ENCODE data around the gene KRT40.
"Not testable (repeated sequence)": the region's sequence is repeated elsewhere in the genome, so short reads cannot be mapped to it uniquely, and the experiment has no call there.

The KRT40 gene

DNA sequence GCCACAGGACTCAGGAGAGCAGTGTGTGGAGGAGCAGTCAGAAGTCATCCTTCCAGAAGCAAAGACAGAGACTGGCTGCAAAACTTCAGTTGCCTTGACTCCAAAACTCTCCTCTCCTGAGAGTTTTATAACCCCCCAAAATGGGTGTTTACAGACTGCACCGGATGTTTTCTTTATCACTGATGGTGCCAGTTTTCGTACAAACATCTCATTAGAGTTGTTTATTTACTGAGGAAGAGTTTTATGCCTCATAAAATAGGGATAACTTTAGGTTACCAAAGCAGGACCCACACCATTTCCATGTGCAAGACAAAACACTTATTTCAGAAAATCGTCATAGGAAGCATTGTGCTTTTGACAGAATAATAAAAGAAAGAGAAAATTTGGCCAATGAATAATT is at the start of gene KRT40:
Gene KRT40, minus strand, starts transcription at position 101 of the 400 bp plus-strand sequence. Its CDS starts 53 bp downstream, at position 48.
- no peak for DNase-seq (ENCODE audit: low spot score)

DNA sequence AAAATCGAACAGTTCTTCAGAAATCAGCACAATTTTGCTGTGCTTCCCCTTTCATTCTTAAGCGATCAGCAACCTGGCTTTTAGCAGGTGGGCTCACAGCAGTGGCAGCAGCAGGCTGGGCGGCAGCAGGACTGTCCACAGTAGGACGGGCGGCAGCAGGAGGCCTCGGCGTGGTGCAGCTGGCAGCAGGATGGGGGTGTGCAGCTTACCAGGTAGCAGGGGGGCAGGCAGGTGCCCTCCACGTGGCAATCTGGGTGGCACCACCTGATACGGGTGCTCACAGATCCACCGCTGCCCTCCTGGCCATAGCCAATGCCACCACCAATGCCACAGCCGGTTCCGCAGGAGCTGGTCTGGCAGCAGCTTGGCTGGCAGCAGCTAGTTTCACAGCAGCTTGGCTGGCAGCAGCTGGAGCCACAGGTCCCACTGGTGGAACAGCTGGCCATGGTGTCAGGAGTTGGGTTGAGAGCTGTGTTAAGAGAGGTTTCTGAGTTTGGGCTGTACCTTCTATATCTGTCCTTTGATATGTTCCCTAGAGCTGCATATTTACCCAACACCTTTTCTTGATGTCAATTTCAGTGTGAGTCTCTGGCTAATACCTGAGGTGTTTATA is 45.6 kb upstream of the KRT40 start, which contains the start of gene KRTAP1-4:
Gene KRTAP1-4, minus strand, starts transcription at position 563 of the 613 bp plus-strand sequence. Its CDS starts 117 bp downstream, at position 446.
- no peak for DNase-seq (ENCODE audit: low spot score)

DNA sequence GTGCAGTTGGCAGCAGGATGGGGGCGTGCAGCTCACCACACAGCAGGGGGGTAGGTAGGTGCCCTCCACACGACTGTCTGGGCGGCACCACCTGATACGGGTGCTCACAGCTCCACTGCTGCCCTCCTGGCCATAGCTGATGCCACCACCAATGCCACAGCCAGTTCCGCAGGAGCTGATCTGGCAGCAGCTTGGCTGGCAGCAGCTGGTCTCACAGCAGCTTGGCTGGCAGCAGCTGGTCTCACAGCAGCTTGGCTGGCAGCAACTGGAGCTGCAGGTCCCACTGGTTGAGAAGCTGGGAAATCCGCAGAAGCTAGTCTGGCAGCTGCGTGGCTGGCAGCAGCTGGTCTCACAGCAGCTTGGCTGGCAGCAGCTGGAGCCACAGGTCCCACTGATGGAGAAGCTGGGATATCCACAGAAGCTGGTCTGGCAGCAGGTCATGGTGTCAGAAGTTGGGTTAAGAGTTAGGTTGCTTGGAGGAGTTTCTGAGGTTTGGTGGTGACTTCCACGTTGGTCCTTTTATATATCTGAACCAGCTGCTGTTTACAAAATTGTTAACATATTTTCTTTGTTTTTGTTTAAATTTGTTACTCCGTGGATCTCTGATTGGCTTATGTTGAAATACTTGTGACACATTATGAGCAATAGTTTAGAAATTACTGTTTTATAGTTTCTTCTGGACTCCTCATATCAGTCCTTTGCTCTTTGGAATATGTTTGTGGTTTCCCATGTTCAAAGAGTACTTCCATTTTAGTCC is 42.8 kb upstream of the KRT40 start, which contains the start of gene KRTAP1-5:
Gene KRTAP1-5, minus strand, starts transcription at position 494 of the 757 bp plus-strand sequence. Its CDS starts 53 bp downstream, at position 441.
- no peak for DNase-seq (ENCODE audit: low spot score)

DNA sequence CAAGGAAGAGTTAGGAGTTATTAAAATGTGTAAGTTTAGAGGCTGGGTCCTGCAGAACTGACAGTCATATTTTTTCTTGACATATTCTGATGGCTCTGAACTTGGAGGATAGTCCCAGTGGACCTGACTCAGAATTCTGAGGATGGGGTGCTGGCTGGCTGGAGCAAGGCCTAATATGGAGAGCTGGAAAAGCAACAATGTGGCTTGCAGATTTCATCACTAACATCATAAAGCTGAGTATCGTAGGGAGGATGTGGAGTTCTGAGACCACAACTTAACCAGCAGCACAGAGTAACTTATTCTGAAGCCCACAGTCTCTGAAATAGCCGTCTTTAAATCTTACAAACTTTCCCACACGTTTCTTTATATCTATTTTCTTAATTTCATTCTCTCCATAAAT is 40.6 kb upstream of the KRT40 start:
- DNase-seq (ENCODE audit: low spot score) = no peak

DNA sequence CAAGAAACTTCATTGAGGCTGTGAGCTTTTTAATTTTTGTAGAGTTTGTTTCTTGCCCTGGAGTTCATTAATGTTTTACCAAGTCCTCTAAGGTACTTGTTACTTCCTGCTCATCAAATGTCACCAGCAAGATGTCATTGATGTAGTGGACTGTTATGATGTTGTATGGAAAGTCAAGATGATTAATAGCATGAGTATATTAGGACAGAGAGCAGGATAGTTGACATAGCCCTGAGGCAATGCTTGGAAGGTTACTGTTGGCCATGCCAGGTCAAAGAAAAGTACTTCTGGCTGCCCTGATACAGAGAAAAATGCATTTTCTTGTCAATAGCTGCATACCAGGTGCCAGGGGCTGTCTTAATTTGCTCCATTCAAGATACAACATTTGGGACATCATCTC is 36.2 kb upstream of the KRT40 start:
- DNase-seq (ENCODE audit: low spot score) = no peak

DNA sequence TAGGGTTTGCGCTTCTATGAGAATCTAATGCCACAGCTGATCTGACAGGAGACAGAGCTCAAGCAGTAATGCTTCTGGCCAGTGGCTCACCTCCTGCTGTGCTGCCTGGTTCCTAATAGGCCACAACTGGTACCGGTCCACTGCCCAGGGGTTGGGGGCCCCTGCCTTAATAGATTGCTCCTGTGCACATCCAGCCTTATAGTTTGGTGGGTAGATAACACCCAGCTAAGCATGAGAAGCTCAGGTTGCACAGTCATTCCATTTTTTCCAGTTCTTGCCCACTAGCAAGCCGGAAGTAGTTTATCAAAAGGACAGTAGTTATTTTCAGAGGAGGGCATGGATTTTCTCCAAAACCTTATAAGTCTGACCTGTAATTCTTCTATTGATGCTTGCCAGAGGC is 35.3 kb upstream of the KRT40 start:
- DNase-seq (ENCODE audit: low spot score) = no peak

DNA sequence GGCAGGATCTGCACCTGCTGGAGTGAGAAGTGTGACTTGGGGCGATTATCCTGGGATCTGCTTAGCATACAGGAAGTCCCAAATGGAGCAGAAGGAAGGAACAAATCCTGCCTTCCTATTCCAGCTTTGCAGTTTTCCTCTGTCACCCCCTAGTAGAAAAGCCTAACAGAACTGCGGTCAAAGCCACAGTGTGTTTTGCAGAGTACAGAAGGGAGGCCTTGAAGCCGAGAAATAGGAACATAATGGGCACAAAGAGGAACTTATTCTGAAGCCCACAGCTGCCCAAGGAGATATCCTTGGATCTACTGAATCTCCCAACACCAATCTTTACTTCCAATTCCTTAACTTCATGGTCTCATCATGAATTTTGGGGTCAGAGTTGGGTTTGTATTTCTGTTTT is 34.4 kb upstream of the KRT40 start:
- no peak for DNase-seq (ENCODE audit: low spot score)

DNA sequence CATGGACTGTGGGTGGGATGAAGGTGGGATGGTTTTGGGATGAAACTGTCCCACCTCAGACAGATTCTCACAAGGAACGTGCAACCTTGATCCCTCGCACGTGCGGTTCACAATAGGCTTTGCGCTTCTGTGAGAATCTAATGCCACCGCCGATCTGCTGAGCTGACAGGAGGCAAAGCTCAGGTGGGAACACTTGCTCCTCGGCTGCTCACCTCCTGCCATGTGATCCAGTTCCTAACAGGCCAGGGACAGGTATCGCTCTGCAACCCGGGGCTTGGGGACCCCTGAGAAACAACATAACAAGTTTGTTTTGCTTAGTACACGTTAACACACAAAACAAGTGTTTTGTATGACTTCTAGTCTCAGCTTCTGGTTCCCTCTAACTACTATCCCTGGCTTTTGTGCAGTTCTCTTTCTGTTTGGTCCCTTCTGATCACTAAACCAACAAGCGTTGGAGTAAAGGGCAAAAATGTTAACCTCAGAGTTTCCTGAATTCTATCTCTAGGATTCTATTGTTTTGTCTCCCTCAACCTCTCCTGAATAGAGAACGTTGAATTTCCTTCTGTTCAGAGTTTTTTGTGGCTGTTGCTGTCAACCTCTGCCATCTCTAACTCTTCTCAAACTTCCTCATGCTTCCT is 32.6 kb upstream of the KRT40 start:
- DNase-seq (ENCODE audit: low spot score) = no peak

DNA sequence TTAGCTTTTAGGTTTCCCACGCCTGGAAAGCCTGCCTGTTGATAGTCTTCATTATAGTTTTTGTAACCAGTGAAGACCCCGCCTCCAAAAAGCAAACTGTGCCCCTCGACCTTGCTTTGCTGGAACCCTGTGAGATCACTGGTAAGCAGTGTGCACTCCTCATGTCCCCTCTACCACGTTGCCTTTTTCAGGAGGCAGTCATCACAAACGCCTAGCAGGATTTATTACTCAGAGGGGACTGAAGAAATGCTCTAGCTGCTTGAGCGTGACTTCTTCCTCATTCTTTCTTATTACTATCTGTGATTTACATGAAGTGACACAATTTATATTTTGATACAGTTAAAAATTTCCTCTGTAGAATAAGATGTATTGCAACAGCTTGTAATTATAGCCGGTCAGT is 31.3 kb upstream of the KRT40 start:
- DNase-seq (ENCODE audit: low spot score) = no peak

DNA sequence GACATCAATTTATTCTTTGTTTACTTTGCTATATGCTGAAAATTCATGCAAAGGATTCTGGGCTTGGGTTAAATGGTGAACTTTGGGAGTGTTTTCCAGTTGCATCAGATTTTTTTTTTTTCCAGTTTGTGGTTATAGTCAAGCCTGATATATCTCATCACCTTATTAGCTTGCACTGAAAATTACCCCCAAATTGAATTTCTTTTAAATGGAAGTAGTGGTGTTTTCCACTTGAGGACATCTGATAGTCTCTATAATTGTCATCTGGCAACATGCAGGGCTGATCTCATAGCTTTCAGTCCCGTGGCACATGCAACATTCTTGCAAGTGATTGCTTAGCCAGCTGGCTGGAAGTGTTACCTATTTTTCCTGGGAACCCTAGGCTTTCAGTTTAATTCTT is 29.5 kb upstream of the KRT40 start:
- DNase-seq (ENCODE audit: low spot score) = no peak

DNA sequence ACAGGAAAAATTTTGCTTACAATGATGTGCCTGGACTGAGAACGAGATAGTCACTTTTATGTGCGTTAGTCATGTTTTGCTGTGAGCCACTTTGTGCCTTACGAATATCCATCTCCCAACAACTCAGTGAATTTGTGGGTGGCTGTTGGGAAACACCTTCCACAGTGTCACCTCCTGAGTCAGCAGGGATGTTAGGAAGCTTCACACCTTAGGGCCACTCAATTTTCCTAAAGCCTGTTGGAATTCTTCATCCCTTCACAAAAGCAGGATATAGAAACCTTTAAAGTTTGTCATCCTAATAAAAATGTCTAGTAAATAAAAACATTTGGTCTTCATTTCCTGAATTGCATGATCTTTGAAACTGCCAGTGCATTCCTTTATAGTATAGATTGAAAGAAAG is 29.1 kb upstream of the KRT40 start:
- no peak for DNase-seq (ENCODE audit: low spot score)

DNA sequence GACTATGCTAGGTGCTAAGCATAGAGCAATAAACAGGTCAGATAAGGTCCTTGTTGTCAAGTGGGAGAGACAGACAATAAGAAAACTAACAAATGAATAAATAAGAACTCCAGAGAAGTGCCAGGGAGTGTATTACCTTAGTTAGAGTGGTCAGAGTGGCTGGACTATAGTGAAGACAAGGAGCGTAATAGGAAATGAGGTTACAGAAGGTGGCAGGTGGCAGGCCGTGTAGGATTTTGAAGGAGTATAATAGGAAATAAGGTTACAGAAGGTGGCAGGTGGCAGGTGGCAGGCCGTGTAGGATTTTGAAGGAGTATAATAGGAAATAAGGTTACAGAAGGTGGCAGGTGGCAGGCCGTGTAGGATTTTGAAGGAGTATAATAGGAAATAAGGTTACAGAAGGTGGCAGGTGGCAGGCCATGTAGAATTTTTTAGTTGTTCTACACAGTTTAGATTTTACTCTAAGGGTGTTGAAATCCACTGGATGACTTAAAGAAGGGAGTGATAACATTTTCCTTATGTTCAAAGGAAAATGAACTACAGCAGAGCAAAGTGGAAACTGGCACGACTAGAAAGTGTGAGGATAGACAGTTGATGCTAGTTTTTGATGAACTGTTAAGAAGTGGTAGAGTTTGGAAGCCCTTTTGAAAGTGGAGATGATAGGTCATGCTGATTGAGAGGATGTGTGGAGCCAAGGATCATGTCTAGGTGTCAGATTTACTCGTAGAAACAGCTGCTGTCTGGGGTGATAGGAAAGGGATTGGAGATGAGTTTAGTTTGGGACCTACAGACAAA is 28.4 kb upstream of the KRT40 start:
- DNase-seq (ENCODE audit: low spot score) = no peak

DNA sequence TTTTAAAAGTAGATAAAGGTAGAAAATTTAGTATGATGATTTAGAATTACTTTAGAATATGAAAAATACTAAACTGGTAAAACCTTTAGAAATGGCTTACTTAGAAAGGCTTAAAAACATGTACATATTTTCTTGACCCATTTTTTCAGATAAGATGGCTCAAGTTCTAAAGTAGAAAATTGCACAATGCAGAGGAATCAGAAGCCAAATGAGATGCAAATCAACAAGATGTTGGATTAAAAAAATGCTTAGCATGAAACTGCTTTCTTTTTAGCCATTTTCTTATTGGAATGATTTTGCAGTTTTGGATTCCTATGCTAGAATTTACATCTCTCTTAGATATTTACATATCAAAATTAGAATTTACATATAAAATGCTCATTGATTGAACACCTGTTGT is 26.3 kb upstream of the KRT40 start:
- DNase-seq (ENCODE audit: low spot score) = no peak

DNA sequence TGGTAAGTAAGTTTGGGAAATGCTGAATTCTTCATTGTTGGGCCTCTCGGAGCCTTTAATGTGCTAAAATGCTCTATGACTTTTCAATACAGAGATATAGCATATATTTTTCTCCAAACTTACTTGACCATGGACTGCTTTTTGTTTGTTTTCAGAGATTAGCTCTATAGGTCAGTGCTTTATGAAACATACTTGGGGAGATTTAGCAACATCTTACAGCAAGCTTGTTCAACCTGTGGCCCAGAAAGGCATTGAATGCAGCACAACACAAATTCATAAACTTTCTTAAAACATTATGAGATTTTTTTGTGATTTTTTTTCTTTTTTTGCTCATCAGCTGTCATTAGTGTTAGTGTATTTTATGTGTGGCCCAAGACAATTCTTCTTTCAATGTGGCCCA is 25.8 kb upstream of the KRT40 start:
- no peak for DNase-seq (ENCODE audit: low spot score)

DNA sequence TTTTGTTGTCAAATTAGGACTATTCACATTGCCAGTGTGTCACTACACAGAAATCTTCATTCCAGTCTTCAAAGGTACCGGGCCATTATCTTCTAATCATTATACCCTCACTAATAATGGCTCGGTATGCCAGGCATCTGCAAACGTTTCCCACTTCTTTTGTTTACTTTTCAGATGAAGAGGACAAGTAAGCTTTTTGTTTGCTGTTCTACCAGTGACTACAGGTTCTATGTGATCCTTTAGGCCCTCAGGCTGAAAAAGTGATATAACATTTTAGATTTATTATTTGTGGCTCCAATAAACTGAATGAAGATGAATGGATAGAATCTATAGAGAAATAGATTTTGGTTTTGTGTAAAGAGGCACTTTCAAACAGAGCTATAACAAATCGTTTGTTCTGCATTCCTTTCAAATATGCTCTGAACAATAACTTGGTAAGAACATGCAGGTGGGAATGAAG is 25.2 kb upstream of the KRT40 start:
- no peak for DNase-seq (ENCODE audit: low spot score)

DNA sequence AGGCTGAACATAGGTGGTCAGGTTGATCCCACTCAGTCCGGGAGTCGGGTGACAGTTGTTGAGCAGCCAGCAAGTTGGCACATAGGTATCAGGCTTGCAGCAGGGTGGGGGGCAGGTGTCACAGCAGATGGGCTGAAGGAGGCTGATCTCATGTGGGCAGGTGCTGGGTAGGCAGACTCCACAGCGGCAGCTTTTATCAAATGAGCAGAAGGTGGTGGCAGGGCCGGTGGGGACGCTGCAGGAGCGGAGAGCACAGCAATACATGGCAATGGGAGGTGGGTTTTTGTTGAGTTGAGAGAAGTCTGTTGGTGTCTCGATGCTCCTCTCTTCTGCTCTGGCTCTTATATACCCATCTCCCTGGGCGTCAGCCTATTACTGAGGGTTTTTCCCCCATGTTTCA is 24.7 kb upstream of the KRT40 start, which contains the start of gene KRTAP3-1:
Gene KRTAP3-1, minus strand, starts transcription at position 318 of the 400 bp plus-strand sequence. Its CDS starts 54 bp downstream, at position 264.
- no peak for DNase-seq (ENCODE audit: low spot score)

DNA sequence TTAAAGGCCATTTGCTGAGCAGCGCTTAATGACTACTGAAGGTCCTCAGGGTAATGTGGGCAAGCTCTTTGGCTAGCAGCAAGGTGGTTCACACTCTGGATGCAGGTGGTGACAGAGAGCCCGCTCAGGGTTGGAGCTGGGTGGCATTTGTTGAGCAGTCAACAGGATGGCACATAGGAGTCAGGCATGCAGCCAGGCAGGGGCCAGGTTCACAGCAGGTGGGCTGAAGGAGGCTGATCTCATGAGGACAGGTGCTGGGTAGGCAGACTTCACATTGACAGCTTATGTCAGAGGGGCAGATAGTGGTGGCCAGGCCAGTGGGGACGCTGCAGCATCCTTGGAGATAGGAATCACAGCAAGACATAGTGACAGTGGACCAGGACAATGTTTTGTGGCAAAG is 20.3 kb upstream of the KRT40 start:
- DNase-seq (ENCODE audit: low spot score) = no peak

DNA sequence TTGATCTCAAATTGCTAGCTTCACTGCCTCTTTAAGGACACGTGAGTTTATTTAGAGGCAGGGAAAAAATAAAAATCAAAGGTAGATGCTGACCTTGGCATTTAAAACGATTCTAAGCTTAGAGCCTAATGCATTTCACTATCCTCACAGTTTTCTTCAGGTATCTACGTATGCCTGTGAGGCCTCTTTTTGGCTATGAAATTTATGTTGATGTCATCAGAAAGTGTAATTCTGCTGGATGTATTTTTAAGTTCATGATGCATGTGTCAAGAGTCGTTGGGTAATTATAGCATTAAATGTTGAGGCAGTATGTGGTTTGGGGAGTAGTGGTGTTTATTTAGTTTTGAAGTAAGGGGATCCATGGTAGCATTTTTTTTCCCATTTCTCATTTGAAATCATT is 19.8 kb upstream of the KRT40 start:
- DNase-seq (ENCODE audit: low spot score) = no peak

DNA sequence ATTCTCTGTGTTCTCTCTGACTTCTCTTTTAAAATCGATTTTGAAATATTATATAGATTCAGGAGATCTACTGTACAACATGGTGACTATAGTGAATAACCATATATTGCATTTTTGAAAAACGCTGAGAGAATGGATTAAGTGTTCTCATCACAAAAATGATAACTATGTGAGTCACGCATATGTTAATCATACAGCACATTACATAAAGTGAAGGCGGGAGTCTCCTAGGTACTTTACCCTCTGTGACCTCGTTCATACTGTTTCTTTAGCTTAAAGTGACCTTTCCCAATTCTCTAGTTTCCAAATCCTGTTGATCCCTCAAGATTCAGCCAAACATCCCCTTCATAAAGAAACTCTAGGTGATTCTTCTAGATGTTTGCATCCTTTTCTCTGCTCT is 18.7 kb upstream of the KRT40 start:
- no peak for DNase-seq (ENCODE audit: low spot score)

DNA sequence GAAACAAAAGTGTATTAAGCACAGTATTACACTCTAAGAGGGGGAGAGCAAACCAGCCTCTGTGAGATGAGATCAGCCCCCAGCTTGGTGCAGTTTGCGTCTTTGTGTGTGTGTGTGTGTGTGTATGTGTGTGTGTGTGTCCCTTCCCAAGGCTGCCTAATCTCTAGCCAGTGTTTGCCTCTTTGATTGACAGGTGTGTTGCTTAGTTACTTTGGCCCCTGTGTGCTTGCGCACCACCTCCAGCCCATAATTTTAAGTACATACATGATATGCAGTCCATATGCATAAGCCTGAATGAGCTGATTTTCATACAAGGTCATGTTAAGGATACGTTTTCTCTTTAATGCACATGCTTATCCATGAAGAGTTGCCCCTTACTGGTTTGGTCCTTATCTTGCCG is 17.7 kb upstream of the KRT40 start:
- DNase-seq (ENCODE audit: low spot score) = no peak

DNA sequence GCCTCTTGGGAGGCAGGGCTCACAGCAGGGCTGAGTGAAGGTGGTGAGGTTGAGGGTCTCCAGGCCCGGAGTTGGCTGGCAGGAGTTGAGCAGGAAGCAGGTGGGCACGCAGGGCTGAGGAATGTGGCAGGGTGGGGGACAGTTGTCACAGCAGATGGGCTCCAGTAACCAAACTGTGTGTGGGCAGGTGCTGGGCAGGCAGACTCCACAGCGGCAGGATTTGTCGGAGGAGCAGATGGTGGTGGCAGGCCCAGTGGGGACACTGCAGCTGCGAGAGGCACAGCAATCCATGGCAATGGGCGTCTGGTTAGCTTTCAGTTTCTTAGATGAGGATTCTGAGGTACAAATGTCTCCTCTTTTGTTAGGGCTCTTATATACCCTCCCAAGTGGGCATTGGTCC is 15.4 kb upstream of the KRT40 start, which contains the start of gene KRTAP3-2:
Gene KRTAP3-2, minus strand, starts transcription at position 344 of the 400 bp plus-strand sequence. Its CDS starts 53 bp downstream, at position 291.
- DNase-seq (ENCODE audit: low spot score) = not testable (repeated sequence)

DNA sequence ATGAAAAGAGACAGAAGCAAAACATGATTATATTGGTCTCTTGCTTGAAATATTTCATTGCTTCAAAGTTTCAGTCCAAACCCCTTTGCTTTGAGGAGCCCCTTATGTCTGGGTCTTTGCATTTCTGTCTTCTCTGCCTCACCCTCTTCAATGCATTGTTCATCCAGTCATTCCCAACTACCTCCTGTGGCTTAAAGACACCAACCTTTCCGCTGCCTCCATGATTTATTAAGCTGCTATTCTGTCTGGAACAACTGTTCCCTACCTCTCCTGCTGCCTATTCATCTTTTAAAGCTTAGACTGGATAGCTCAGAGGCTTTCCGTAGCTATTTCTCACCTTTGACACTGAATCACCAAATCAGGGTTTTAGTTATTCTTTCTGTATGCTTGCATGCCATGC is 13.2 kb upstream of the KRT40 start:
- no peak for DNase-seq (ENCODE audit: low spot score)
